ENCODE measurements around the gene IL1RAPL1. TPM values are rescaled to one million over a fixed set of nuclear protein-coding genes. Genes with fewer than 3 reads are reported as not detected.

Gene IL1RAPL1
- total RNA-seq: under 1 TPM in 1 of 2 donors, not detected in 1; 0.54 TPM

- no peak for ATAC-seq (ENCODE audit: insufficient number of reproducible peaks, low FRiP score, low read depth)
- H3K36me3 ChIP-seq: no peaks in the 10 kb centered on the region
- H3K4me1 ChIP-seq (ENCODE audit: control insufficient read depth in 1 of 2, low read depth in 2 of 2): no peaks in the 10 kb centered on the region
- no peaks in the 10 kb centered on the region for H3K9me3 ChIP-seq
- H3K27me3 ChIP-seq (replicated peaks; ENCODE audit: insufficient read depth): no peaks in the 10 kb centered on the region
- H3K4me3 ChIP-seq: peak within 1 kb of the TSS; percentile 57
- TF ChIP-seq CTCF (IDR thresholded peaks at IDR 0.05): no peak
- no peak for DNase-seq (ENCODE audit: low spot score)
- no peak within 1 kb of the TSS for H3K27ac ChIP-seq
Observed at GRCh38 chrX:28586981-28587551, at the start of gene IL1RAPL1. IL1RAPL1 (plus strand) TSS chrX:28587446.

- no peak for ATAC-seq (ENCODE audit: insufficient number of reproducible peaks, low FRiP score, low read depth)
- H3K27me3 ChIP-seq (replicated peaks; ENCODE audit: insufficient read depth): no peaks in the 10 kb centered on the region
- TF ChIP-seq CTCF (IDR thresholded peaks at IDR 0.05): no peak
- no peak overlapping the region for H3K27ac ChIP-seq
- H3K36me3 ChIP-seq: no peaks in the 10 kb centered on the region
- no peaks in the 10 kb centered on the region for H3K9me3 ChIP-seq
- no peak overlapping the region for H3K4me3 ChIP-seq
- H3K4me1 ChIP-seq (ENCODE audit: control insufficient read depth in 1 of 2, low read depth in 2 of 2): no peaks in the 10 kb centered on the region
- no peak for DNase-seq (ENCODE audit: low spot score)
Observed at GRCh38 chrX:28542791-28543190, 44.5 kb upstream of the IL1RAPL1 start.

- Histone ChIP-seq H3K27me3 (replicated peaks; ENCODE audit: insufficient read depth) (no peaks in the 10 kb centered on the region), H3K4me3 (no peak overlapping the region), H3K27ac (no peak overlapping the region), H3K36me3 (no peaks in the 10 kb centered on the region), H3K9me3 (no peaks in the 10 kb centered on the region), H3K4me1 (ENCODE audit: control insufficient read depth in 1 of 2, low read depth in 2 of 2) (no peaks in the 10 kb centered on the region)
- ATAC-seq (ENCODE audit: insufficient number of reproducible peaks, low FRiP score, low read depth) (no peak), DNase-seq (ENCODE audit: low spot score) (no peak)
- TF ChIP-seq CTCF (IDR thresholded peaks at IDR 0.05): no peak
Observed at GRCh38 chrX:28549838-28550237, 37.4 kb upstream of the IL1RAPL1 start.

GRCh38 chrX:28550331-28550872 is 36.8 kb upstream of the IL1RAPL1 start:
- no peak for ATAC-seq (ENCODE audit: insufficient number of reproducible peaks, low FRiP score, low read depth)
- Histone ChIP-seq H3K4me1 (ENCODE audit: control insufficient read depth in 1 of 2, low read depth in 2 of 2) (no peaks in the 10 kb centered on the region), H3K27me3 (replicated peaks; ENCODE audit: insufficient read depth) (no peaks in the 10 kb centered on the region), H3K27ac (no peak overlapping the region), H3K9me3 (no peaks in the 10 kb centered on the region), H3K4me3 (no peak overlapping the region), H3K36me3 (no peaks in the 10 kb centered on the region)
- DNase-seq (ENCODE audit: low spot score): no peak
- no peak for TF ChIP-seq CTCF (IDR thresholded peaks at IDR 0.05)

GRCh38 chrX:28552322-28552721 is 34.9 kb upstream of the IL1RAPL1 start:
- TF ChIP-seq CTCF (IDR thresholded peaks at IDR 0.05): no peak
- DNase-seq (ENCODE audit: low spot score) (no peak), ATAC-seq (ENCODE audit: insufficient number of reproducible peaks, low FRiP score, low read depth) (no peak)
- no peak overlapping the region for H3K27ac ChIP-seq
- no peaks in the 10 kb centered on the region for H3K27me3 ChIP-seq (replicated peaks; ENCODE audit: insufficient read depth)
- no peaks in the 10 kb centered on the region for H3K36me3 ChIP-seq
- H3K9me3 ChIP-seq: no peaks in the 10 kb centered on the region
- H3K4me3 ChIP-seq: no peak overlapping the region
- no peaks in the 10 kb centered on the region for H3K4me1 ChIP-seq (ENCODE audit: control insufficient read depth in 1 of 2, low read depth in 2 of 2)

Data from thoracic aorta (tissue), 2 donors.